IPS DF 4.7 (cell line): ENCODE data around the gene KIDINS220.

ENCODE experiments used
- DNase-seq: peaks from one replicate; pipeline ENCODE4 v3.0.0-alpha.2; 2013; ENCODE audit warnings: low spot score; ENCODE audit errors: extremely low read depth

Gene KIDINS220

GRCh38 chr2:8805278-8806210 lies 31.9 kb downstream of the KIDINS220 start:
- no peak for DNase-seq

- no peak for DNase-seq
Observed at GRCh38 chr2:8803658-8804379, 33.6 kb downstream of the KIDINS220 start.

GRCh38 chr2:8802741-8803140 lies 34.7 kb downstream of the KIDINS220 start:
- no peak for DNase-seq

GRCh38 chr2:8800821-8801220 lies 36.6 kb downstream of the KIDINS220 start:
- DNase-seq: no peak

GRCh38 chr2:8800218-8800617 lies 37.2 kb downstream of the KIDINS220 start:
- DNase-seq: no peak

GRCh38 chr2:8799004-8799403 lies 38.4 kb downstream of the KIDINS220 start:
- no peak for DNase-seq

GRCh38 chr2:8798393-8798792 lies 39.0 kb downstream of the KIDINS220 start:
- no peak for DNase-seq

GRCh38 chr2:8797682-8798081 lies 39.7 kb downstream of the KIDINS220 start:
- no peak for DNase-seq

GRCh38 chr2:8796878-8797550 lies 40.4 kb downstream of the KIDINS220 start:
- DNase-seq: no peak

- no peak for DNase-seq
Observed at GRCh38 chr2:8796315-8796848, 41.0 kb downstream of the KIDINS220 start.

- DNase-seq: no peak
Observed at GRCh38 chr2:8794923-8795825, 42.2 kb downstream of the KIDINS220 start.

- no peak for DNase-seq
Observed at GRCh38 chr2:8790739-8791162, 46.7 kb downstream of the KIDINS220 start.

- no peak for DNase-seq
Observed at GRCh38 chr2:8786463-8786862, 51.0 kb downstream of the KIDINS220 start.

- DNase-seq: no peak
Observed at GRCh38 chr2:8779795-8780671, 57.4 kb downstream of the KIDINS220 start.

GRCh38 chr2:8774371-8774770 lies 63.0 kb downstream of the KIDINS220 start:
- no peak for DNase-seq

- DNase-seq: no peak
Observed at GRCh38 chr2:8767324-8767723, 70.1 kb downstream of the KIDINS220 start.

- DNase-seq: no peak
Observed at GRCh38 chr2:8761529-8762164, 75.8 kb downstream of the KIDINS220 start.

GRCh38 chr2:8756716-8757115 lies 80.7 kb downstream of the KIDINS220 start:
- no peak for DNase-seq

- DNase-seq: no peak
Observed at GRCh38 chr2:8756230-8756629, 81.2 kb downstream of the KIDINS220 start.
